GM18507 (cell line): ENCODE results near the gene ZNF620.

Source experiments
- DNase-seq: peaks from one replicate; pipeline ENCODE4 v3.0.0; 2011; ENCODE audit warnings: low read depth; ENCODE audit not compliant: insufficient read length; ENCODE audit errors: extremely low spot score
- FAIRE-seq: peaks from 2 replicates; lab custom pipeline; 2011; peaks lifted over from hg19 to GRCh38; lab: Jason Lieb, UNC

The ZNF620 gene

DNA sequence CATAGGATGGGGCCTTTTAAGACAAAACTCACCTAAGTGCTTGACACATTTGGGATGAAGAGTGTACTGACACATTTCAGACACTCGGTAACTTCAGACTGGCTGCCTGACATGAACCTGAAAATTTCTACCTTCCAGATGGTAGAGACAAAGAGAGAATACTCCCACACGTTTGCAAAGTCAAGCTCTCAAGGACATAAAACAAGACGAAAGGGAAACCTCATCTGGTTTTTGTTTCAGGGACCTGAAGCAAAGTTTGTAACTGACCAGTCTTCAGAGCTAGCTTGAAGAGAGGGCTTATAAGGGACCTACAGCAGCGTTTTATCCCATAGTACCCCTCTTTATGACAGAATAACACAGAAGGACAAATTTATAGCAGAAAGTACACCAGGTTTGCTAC is 60.9 kb downstream of the ZNF620 start:
- FAIRE-seq (no peak), DNase-seq (no peak)
